Endothelial cell of umbilical vein (primary cell): ENCODE measurements around the gene PIGO. TPM values are rescaled to one million over a fixed set of nuclear protein-coding genes. Genes with fewer than 3 reads are reported as not detected.

Experiments used
- BruUV-seq: library from RNA; stranded (reverse); fragments of 400-500 nt; replicated peaks from 2 replicates; lab custom pipeline; 2021; lab: Mats Ljungman, UMichigan
- CTCF ChIA-PET: fragments of 300-600, 350-600 bp; sonication (Branson Sonifier 250); formaldehyde crosslinking; loops from one replicate; lab custom pipeline; 2021; ENCODE audit warnings: antibody characterized with exemption, inconsistent platforms; lab: Charles Lee
- POLR2A ChIA-PET: fragments of 300-600, 350-600 bp; sonication (Branson Sonifier 250); formaldehyde crosslinking; loops from one replicate; lab custom pipeline; 2021; ENCODE audit warnings: antibody characterized with exemption, inconsistent platforms; lab: Charles Lee
- DNase-seq: peaks from one replicate; pipeline ENCODE4 v3.0.0-alpha.2; 2011; ENCODE audit warnings: low read depth, low spot score
- FAIRE-seq: peaks from 2 replicates; lab custom pipeline; 2011; peaks lifted over from hg19 to GRCh38; lab: Jason Lieb, UNC
- H2AFZ ChIP-seq: 2 replicates; pipeline ENCODE4 v1.6.0; 2012; ENCODE audit warnings: low read depth, low read length, control low read depth, inconsistent platforms
- H3K27ac ChIP-seq: 2 replicates; pipeline ENCODE4 v1.5.1; 2011; ENCODE audit warnings: low read depth, mild to moderate bottlenecking, control low read depth, low read length, moderate library complexity; ENCODE audit not compliant: insufficient read depth
- H3K27me3 ChIP-seq, 2 experiments: 2 replicates each; pipeline versions ENCODE4 v1.6.0 to v1.6.1; 2011; ENCODE audit warnings: low read length in 2 of 2, mixed read lengths in 1 of 2; ENCODE audit not compliant: control insufficient read depth in 2 of 2, insufficient read depth in 2 of 2
- H3K36me3 ChIP-seq, 2 experiments: 2 replicates in 1 of 2; 3 replicates in 1 of 2; pipeline ENCODE4 v1.5.1; 2011; ENCODE audit warnings: low read length in 2 of 2, mild to moderate bottlenecking in 1 of 2, moderate library complexity in 1 of 2; ENCODE audit not compliant: control insufficient read depth in 2 of 2, insufficient read depth in 2 of 2; ENCODE audit errors: extremely low read depth in 1 of 2
- H3K4me1 ChIP-seq: 3 replicates; pipeline ENCODE4 v1.5.1; 2011; ENCODE audit warnings: mild to moderate bottlenecking, low read length; ENCODE audit not compliant: control insufficient read depth, insufficient read depth; ENCODE audit errors: extremely low read depth
- H3K4me2 ChIP-seq: 2 replicates; pipeline ENCODE4 v1.6.1; 2011; ENCODE audit warnings: low read length, control low read depth, mixed read lengths; ENCODE audit not compliant: insufficient read depth
- H3K4me3 ChIP-seq, 3 experiments: fragments of 200-600 bp in 1 of 3; sonication (generic), shearing (Covaris generic) in 1 of 3; replicated peaks in 1 of 3; 2 replicates each; pipeline ENCODE4 v1.5.1; 2011 to 2016; ENCODE audit warnings: control low read depth in 3 of 3, low read length in 3 of 3, mild to moderate bottlenecking in 2 of 3, inconsistent platforms in 1 of 3, low read depth in 1 of 3, moderate library complexity in 1 of 3; ENCODE audit not compliant: insufficient read depth in 1 of 3
- H3K79me2 ChIP-seq: 2 replicates; pipeline ENCODE4 v1.6.0; 2012; ENCODE audit warnings: low read length, inconsistent platforms; ENCODE audit not compliant: control insufficient read depth, insufficient read depth
- H3K9ac ChIP-seq: replicated peaks from 2 replicates; pipeline ENCODE3; 2011; ENCODE audit warnings: low read length, control low read depth; ENCODE audit not compliant: insufficient read depth; ENCODE audit errors: extremely low read depth
- H3K9me1 ChIP-seq: replicated peaks from 3 replicates; pipeline ENCODE4 v1.6.0; 2011; ENCODE audit warnings: mild to moderate bottlenecking, low read length; ENCODE audit not compliant: control insufficient read depth, insufficient read depth; ENCODE audit errors: extremely low read depth
- H3K9me3 ChIP-seq: replicated peaks from 2 replicates; pipeline ENCODE4 v1.5.1; 2012; ENCODE audit warnings: low read length, inconsistent platforms; ENCODE audit not compliant: control insufficient read depth, insufficient read depth
- H4K20me1 ChIP-seq: replicated peaks from 2 replicates; pipeline ENCODE3; 2011; ENCODE audit warnings: mild to moderate bottlenecking, low read length; ENCODE audit not compliant: control insufficient read depth, insufficient read depth; ENCODE audit errors: extremely low read depth
- EZH2 ChIP-seq: IDR thresholded peaks from 2 replicates; pipeline ENCODE4 v1.6.1; 2012; ENCODE audit warnings: borderline replicate concordance, low read depth, mild to moderate bottlenecking, moderate library complexity, low read length, inconsistent platforms; ENCODE audit not compliant: severe bottlenecking
- FOS ChIP-seq: IDR thresholded peaks from 2 replicates; pipeline ENCODE4 v1.6.1; 2011; ENCODE audit warnings: mild to moderate bottlenecking, low read length, moderate library complexity, borderline replicate concordance; ENCODE audit not compliant: insufficient read depth
- GATA2 ChIP-seq: IDR thresholded peaks from 2 replicates; pipeline ENCODE4 v1.7.0; 2011; ENCODE audit warnings: low read depth, mild to moderate bottlenecking, moderate library complexity, mixed read lengths, low read length; ENCODE audit not compliant: insufficient read length, insufficient read depth
- JUN ChIP-seq: IDR thresholded peaks from 2 replicates; pipeline ENCODE4 v1.6.1; 2011; ENCODE audit warnings: borderline replicate concordance, low read depth; ENCODE audit not compliant: insufficient read length, insufficient read depth
- MAX ChIP-seq: IDR thresholded peaks from 2 replicates; pipeline ENCODE4 v1.6.1; 2011; ENCODE audit not compliant: insufficient read depth, insufficient read length
- MYC ChIP-seq: IDR thresholded peaks from one replicate; pipeline ENCODE4 v1.6.1; 2011; ENCODE audit warnings: mild to moderate bottlenecking, low read depth, low read length
- POLR2A ChIP-seq: IDR thresholded peaks from 2 replicates; pipeline ENCODE4 v1.6.1; 2012; ENCODE audit warnings: low read depth, mild to moderate bottlenecking, control low read depth, low read length
- POLR2AphosphoS5 ChIP-seq: IDR thresholded peaks from 2 replicates; pipeline ENCODE4 v1.6.1; 2012; ENCODE audit warnings: low read depth, mild to moderate bottlenecking, control low read depth, low read length, moderate library complexity; ENCODE audit not compliant: insufficient read depth
- dilution Hi-C: fragments of 300-500 bp; cut with MboI; formaldehyde crosslinking; loops from one replicate; pipeline ENCODE4 v1.15.0; 2019; ENCODE audit warnings: low sequenced_read_pairs; ENCODE audit not compliant: extremely low pct_ligation_motif_present
- intact Hi-C: fragments of 100-400 bp; cut with micrococcal nuclease; formaldehyde crosslinking; loops from one replicate; pipeline ENCODE4 v1.10.0; 2022
- polyA plus RNA-seq, 4 experiments: library from polyadenylated mRNA; depleted of rRNA in 3 of 4; stranded (reverse) in 3 of 4; unstranded in 1 of 4; fragments of >200 nt; gene quantifications; 2 replicates each; pipeline versions ENCODE4 v1.2.1 to v1.2.3, GENCODE V29; 2011 to 2012; ENCODE audit warnings: missing spikeins in 1 of 4
- total RNA-seq: library from RNA; stranded (reverse); gene quantifications from 2 replicates; pipeline ENCODE4 v1.2.3, GENCODE V29; 2021
- TF ChIP-seq, protein P1 (sequence below), 2 donors: IDR thresholded peaks; 1 replicate in 1 of 2; 2 replicates in 1 of 2; pipeline ENCODE4 v1.5.1; 2011; ENCODE audit warnings: low read length in 2 of 2, mild to moderate bottlenecking in 2 of 2, moderate library complexity in 2 of 2, control low read depth in 1 of 2, inconsistent platforms in 1 of 2, low read depth in 1 of 2; ENCODE audit not compliant: insufficient read depth in 1 of 2; ENCODE audit errors: extremely low read depth in 1 of 2

Gene PIGO
- total and polyA plus RNA-seq, 2 donors (not counting 3 experiments of a cell fraction or from before 2014, with no cell fraction given) = 23.5 to 27.3 TPM

- ChIA-PET POLR2A (no interaction called here), CTCF (interaction anchor here (1.9 kb wide), 1 partner anchor 157 kb away, joined by 4 read pairs; no protein-coding TSS in a partner anchor)
- peaks cover 3% of the 10 kb centered on the region for H3K79me2 ChIP-seq
- H3K36me3 ChIP-seq = peaks cover 48 to 59% of the 10 kb centered on the region in 2 experiments
- dilution Hi-C loops (no loop called here), intact Hi-C loops (no loop called here)
- no peak for DNase-seq
- no peak overlapping the region for H3K4me3 ChIP-seq
- no peak overlapping the region for H2AFZ ChIP-seq
- TF ChIP-seq EZH2 = no peak
- TF ChIP-seq, protein P1, sequence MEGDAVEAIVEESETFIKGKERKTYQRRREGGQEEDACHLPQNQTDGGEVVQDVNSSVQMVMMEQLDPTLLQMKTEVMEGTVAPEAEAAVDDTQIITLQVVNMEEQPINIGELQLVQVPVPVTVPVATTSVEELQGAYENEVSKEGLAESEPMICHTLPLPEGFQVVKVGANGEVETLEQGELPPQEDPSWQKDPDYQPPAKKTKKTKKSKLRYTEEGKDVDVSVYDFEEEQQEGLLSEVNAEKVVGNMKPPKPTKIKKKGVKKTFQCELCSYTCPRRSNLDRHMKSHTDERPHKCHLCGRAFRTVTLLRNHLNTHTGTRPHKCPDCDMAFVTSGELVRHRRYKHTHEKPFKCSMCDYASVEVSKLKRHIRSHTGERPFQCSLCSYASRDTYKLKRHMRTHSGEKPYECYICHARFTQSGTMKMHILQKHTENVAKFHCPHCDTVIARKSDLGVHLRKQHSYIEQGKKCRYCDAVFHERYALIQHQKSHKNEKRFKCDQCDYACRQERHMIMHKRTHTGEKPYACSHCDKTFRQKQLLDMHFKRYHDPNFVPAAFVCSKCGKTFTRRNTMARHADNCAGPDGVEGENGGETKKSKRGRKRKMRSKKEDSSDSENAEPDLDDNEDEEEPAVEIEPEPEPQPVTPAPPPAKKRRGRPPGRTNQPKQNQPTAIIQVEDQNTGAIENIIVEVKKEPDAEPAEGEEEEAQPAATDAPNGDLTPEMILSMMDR (IDR thresholded peaks at IDR 0.05; ENCODE audit: extremely low read depth in 1 of 2, insufficient read depth in 1 of 2, low read depth in 1 of 2, low read length in 2 of 2) = no peak
- no peak for TF ChIP-seq MYC
- TF ChIP-seq JUN = no peak
- no peak for TF ChIP-seq MAX
- TF ChIP-seq FOS = no peak
- TF ChIP-seq POLR2A = no peak
- no peak for TF ChIP-seq GATA2
- TF ChIP-seq POLR2AphosphoS5 = no peak
- H3K4me1 ChIP-seq = no peaks in the 10 kb centered on the region
- H3K9me3 ChIP-seq = no peaks in the 10 kb centered on the region
- H3K4me2 ChIP-seq = no peak overlapping the region
- H3K9ac ChIP-seq = no peak overlapping the region
- FAIRE-seq = no peak
- H3K27ac ChIP-seq = no peak overlapping the region
- H3K9me1 ChIP-seq = no peaks in the 10 kb centered on the region
- H3K27me3 ChIP-seq = no peaks in the 10 kb centered on the region
- no TSS peak for BruUV-seq
- H4K20me1 ChIP-seq = no peaks in the 10 kb centered on the region
Observed at GRCh38 chr9:35057271-35057620, 39.1 kb downstream of the PIGO start.
